HCT116 (cell line): ENCODE results near the gene EIF4E. TPM values are rescaled to one million over a fixed set of nuclear protein-coding genes. Genes with fewer than 3 reads are reported as not detected.

Source experiments
- ATAC-seq: fragments of 200-7000 bp; cut with Tn5 transposase; 2 replicates; pipeline ENCODE4 v1.9.1; 2020; ENCODE audit warnings: mild to moderate bottlenecking, moderate library complexity
- BruUV-seq: library from RNA; stranded (reverse); fragments of 400-500 nt; replicated peaks from 2 replicates; lab custom pipeline; 2021; lab: Mats Ljungman, UMichigan
- CTCF ChIA-PET: fragments of 300-600 bp; sonication (Branson Sonifier 250); formaldehyde crosslinking; loops from one replicate; lab custom pipeline; 2021; ENCODE audit warnings: antibody characterized with exemption; lab: Charles Lee
- POLR2A ChIA-PET: fragments of 300-600, 350-600 bp; sonication (Branson Sonifier 250); formaldehyde crosslinking; loops from one replicate; lab custom pipeline; 2021; ENCODE audit warnings: antibody characterized with exemption; lab: Charles Lee
- RAD21 ChIA-PET, 2 experiments: fragments of 300-600 bp; sonication (Branson Sonifier 250); formaldehyde crosslinking; loops; one replicate each; lab custom pipeline; 2023; ENCODE audit warnings: low total read pairs in 2 of 2; ENCODE audit not compliant: uncharacterized antibody in 2 of 2, unreplicated experiment in 2 of 2, low non-redundant PET in 1 of 2; lab: Charles Lee
- DNase-seq: peaks from one replicate; pipeline ENCODE4 v3.0.0-alpha.2; 2010; ENCODE audit warnings: low read depth, low spot score
- H2AFZ ChIP-seq: fragments of 200-600 bp; shearing (Covaris generic), sonication (generic); 2 replicates; pipeline ENCODE4 v1.6.1; 2017; ENCODE audit warnings: low read depth, mixed run types, mixed read lengths, antibody characterized with exemption, low read length; ENCODE audit not compliant: poor library complexity, severe bottlenecking
- H3K27ac ChIP-seq: 2 replicates; pipeline ENCODE4 v1.5.1; 2012; ENCODE audit warnings: low read depth, low read length
- H3K27me3 ChIP-seq: fragments of 200-600 bp; sonication (generic); 2 replicates; pipeline ENCODE4 v1.6.1; 2016; ENCODE audit warnings: mixed run types, low read length, mixed read lengths; ENCODE audit not compliant: insufficient read depth
- H3K36me3 ChIP-seq, 2 experiments: fragments of 200-500 bp in 1 of 2; fragments of 200-600 bp in 1 of 2; sonication (Bioruptor generic) in 1 of 2; sonication (generic) in 1 of 2; 2 replicates each; pipeline versions ENCODE4 v1.5.1 to v1.6.1; 2014 to 2016; ENCODE audit warnings: low read length in 2 of 2, inconsistent platforms in 1 of 2, mixed read lengths in 1 of 2, mixed run types in 1 of 2; ENCODE audit not compliant: insufficient read depth in 2 of 2, control insufficient read depth in 1 of 2
- H3K4me1 ChIP-seq, 2 experiments: fragments of 200-600 bp in 1 of 2; sonication (generic) in 1 of 2; 2 replicates each; pipeline versions ENCODE4 v1.5.1 to v1.6.1; 2012 to 2017; ENCODE audit warnings: low read length in 2 of 2, inconsistent platforms in 1 of 2, mild to moderate bottlenecking in 1 of 2, mixed read lengths in 1 of 2, mixed run types in 1 of 2, moderate library complexity in 1 of 2; ENCODE audit not compliant: insufficient read depth in 2 of 2, control insufficient read depth in 1 of 2
- H3K4me2 ChIP-seq: fragments of 200-600 bp; sonication (generic); 2 replicates; pipeline ENCODE4 v1.6.1; 2017; ENCODE audit warnings: mixed run types, low read length, mixed read lengths
- H3K4me3 ChIP-seq, 2 experiments: fragments of 200-600 bp in 1 of 2; sonication (generic) in 1 of 2; replicated peaks in 1 of 2; 2 replicates each; pipeline ENCODE4 v1.5.1; 2011 to 2016; ENCODE audit warnings: low read length in 2 of 2, control low read depth in 1 of 2, low read depth in 1 of 2, mild to moderate bottlenecking in 1 of 2, mixed read lengths in 1 of 2, mixed run types in 1 of 2
- H3K79me2 ChIP-seq: fragments of 200-600 bp; sonication (generic); 2 replicates; pipeline ENCODE4 v1.6.1; 2017; ENCODE audit warnings: mild to moderate bottlenecking, mixed run types, low read length, moderate library complexity, mixed read lengths; ENCODE audit not compliant: insufficient read depth
- H3K9ac ChIP-seq: fragments of 200-600 bp; sonication (generic); 2 replicates; pipeline ENCODE4 v1.6.1; 2016; ENCODE audit warnings: low read length, mixed read lengths
- H3K9me2 ChIP-seq: fragments of 200-600 bp; sonication (generic), shearing (Covaris generic); 2 replicates; pipeline ENCODE4 v1.6.1; 2017; ENCODE audit warnings: mixed run types, mild to moderate bottlenecking, moderate library complexity; ENCODE audit not compliant: insufficient read depth
- H3K9me3 ChIP-seq, 2 experiments: fragments of 200-500 bp in 1 of 2; fragments of 200-600 bp in 1 of 2; sonication (Bioruptor generic) in 1 of 2; sonication (generic) in 1 of 2; 2 replicates each; pipeline ENCODE4 v1.6.1; 2014 to 2017; ENCODE audit warnings: low read length in 2 of 2, mixed read lengths in 2 of 2, inconsistent platforms in 1 of 2, low read depth in 1 of 2, mild to moderate bottlenecking in 1 of 2, mixed run types in 1 of 2, moderate library complexity in 1 of 2; ENCODE audit not compliant: control insufficient read depth in 1 of 2, insufficient read depth in 1 of 2
- H4K20me1 ChIP-seq: fragments of 200-600 bp; sonication (generic), shearing (Covaris generic); 2 replicates; pipeline ENCODE4 v1.6.1; 2017; ENCODE audit warnings: mixed run types, mild to moderate bottlenecking, moderate library complexity; ENCODE audit not compliant: insufficient read depth
- EZH2 ChIP-seq: fragments of 200-600 bp; sonication (generic); IDR thresholded peaks from 2 replicates; pipeline ENCODE4 v1.6.1; 2017; ENCODE audit warnings: antibody characterized with exemption, mixed run types
- EZH2phosphoT487 ChIP-seq: fragments of 200-600 bp; IDR thresholded peaks from 2 replicates; pipeline ENCODE4 v1.6.1; 2018; ENCODE audit warnings: antibody characterized with exemption, borderline replicate concordance
- FOSL1 ChIP-seq: IDR thresholded peaks from 2 replicates; pipeline ENCODE4 v1.6.1; 2012; ENCODE audit warnings: low read depth
- SIN3A ChIP-seq: IDR thresholded peaks from 2 replicates; pipeline ENCODE4 v1.6.1; 2012; ENCODE audit warnings: low read depth
- intact Hi-C: fragments of 100-400 bp; cut with micrococcal nuclease; formaldehyde crosslinking; loops from 2 replicates; pipeline ENCODE4 v1.10.0; 2022
- total RNA-seq: library from RNA; stranded (reverse); gene quantifications from one replicate; pipeline ENCODE4 v1.2.1, GENCODE V29; 2021; ENCODE audit not compliant: unreplicated experiment

The EIF4E gene
- total RNA-seq, 1 experiment from 2014 or later, result 148 TPM

DNA sequence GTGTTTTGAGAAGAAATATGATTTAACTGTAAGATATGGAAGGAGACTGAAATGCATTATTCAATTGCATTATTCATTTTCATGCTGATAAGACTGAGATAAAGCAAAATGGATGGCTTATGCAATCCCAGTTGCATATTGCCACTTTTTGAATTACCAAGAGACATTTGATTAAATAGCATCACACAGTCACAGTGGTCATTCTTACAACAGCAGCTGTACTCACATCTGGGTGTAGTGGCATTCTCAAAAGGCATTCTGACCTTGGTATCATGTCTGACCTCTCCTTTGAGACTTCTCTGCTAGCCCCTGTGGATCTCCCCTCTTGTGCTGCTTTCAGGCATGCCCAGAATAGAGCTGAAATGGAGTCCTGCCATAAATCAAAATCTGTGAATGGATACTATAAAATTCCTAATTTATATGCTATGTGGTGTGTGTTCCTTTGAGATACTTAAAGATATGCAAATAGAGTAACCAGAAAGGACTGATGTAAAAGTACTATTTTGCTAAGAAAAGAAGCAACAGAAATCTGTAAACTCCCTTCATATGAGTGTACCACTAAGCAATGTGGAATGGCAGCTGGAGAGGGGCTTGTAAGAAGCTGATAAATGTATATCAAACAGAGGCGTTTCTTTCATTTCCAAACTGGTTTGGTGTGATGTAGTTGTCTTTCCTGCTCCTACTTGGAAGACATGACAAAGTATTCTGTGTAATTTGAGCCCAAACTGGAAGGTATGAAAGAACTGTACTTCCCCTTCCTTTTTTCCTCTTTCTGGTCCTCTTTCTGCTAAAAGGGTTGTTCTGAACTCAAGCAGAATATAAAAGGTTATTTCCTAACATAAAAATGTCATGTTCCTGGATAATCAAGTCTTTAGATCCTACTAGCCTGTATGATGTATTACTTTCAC lies 41.2 kb upstream of the EIF4E start (continued):
- no peak for TF ChIP-seq FOSL1

DNA sequence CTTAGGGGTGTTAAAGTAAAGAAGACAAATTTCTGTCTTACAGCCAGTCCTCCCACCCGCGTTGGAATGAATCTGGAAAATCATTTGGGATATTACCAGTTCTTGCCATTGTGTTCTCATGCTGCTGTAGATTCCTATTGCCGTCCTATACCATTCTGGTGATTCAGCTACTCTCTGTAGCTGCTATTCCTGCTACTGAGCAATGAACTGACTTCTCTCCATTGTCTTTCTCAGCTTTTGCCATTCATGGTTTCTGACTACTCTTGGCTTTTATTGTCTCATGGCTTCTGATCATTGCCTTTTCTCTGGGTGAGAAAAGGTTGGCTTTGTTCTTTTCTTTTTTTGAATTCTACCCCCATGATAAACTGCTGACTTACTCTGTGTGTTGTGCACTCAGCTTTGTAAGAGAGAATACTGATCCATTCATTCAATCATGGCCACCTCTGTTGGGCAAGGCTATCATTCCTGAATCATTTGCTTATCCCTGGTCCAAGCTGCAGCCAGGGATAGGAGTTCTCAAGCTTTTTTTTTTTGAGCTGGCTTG lies 38.9 kb upstream of the EIF4E start:
- ChIA-PET POLR2A (interaction anchor here (1.3 kb wide), 1 partner anchor 27 kb away, joined by 3 read pairs; the partner anchor contains the start of gene METAP1), RAD21 (no interaction called here), CTCF (no interaction called here)
- ATAC-seq, result no peak
- H2AFZ ChIP-seq, result no peak overlapping the region
- TF ChIP-seq EZH2phosphoT487 (no peak), SIN3A (no peak)
- no peak overlapping the region for H3K27ac ChIP-seq
- H3K36me3 ChIP-seq, result no peaks in the 10 kb centered on the region
- H3K9ac ChIP-seq, result no peak overlapping the region
- no peaks in the 10 kb centered on the region for H3K27me3 ChIP-seq
- intact Hi-C loops, result no loop called here
- no peaks in the 10 kb centered on the region for H3K9me2 ChIP-seq
- H3K79me2 ChIP-seq, result no peaks in the 10 kb centered on the region
- no peak overlapping the region for H3K4me2 ChIP-seq
- H3K4me3 ChIP-seq, result no peak overlapping the region
- H3K9me3 ChIP-seq, result no peaks in the 10 kb centered on the region
- DNase-seq, result no peak
- peaks cover 5 to 18% of the 10 kb centered on the region in 2 experiments for H3K4me1 ChIP-seq
- H4K20me1 ChIP-seq, result no peaks in the 10 kb centered on the region
- no TSS peak for BruUV-seq

DNA sequence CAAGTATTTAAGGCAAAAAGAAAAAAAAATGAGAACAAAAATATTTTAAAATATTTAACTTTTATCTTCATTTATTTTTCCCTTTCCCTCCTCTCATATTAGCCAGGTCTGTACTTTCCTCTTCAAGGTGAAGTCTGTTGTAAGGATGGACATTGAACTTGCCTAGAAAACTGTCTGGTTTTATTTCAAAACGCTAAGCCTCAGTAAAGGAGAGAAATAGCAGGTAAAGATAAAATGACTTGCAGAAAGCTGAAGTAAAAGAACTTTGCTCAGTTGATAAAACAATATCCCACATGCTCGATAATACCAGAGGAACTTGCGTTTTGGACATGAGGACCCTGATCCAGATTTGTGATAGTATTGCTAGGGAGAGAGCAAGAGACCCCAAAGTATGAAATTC lies 38.0 kb upstream of the EIF4E start:
- ChIA-PET CTCF (no interaction called here), POLR2A (interaction anchor here (1.3 kb wide), 1 partner anchor 28 kb away, joined by 3 read pairs; the partner anchor contains the start of gene METAP1), RAD21 (no interaction called here)
- no peaks in the 10 kb centered on the region for H3K36me3 ChIP-seq
- H3K27ac ChIP-seq, result no peak overlapping the region
- ATAC-seq (no peak), DNase-seq (no peak)
- peaks cover 5 to 18% of the 10 kb centered on the region in 2 experiments for H3K4me1 ChIP-seq
- H3K4me2 ChIP-seq, result no peak overlapping the region
- H3K79me2 ChIP-seq, result no peaks in the 10 kb centered on the region
- H4K20me1 ChIP-seq, result no peaks in the 10 kb centered on the region
- H2AFZ ChIP-seq, result no peak overlapping the region
- no peak overlapping the region for H3K4me3 ChIP-seq
- H3K9me3 ChIP-seq, result no peaks in the 10 kb centered on the region
- no peak overlapping the region for H3K9ac ChIP-seq
- no TSS peak for BruUV-seq
- H3K9me2 ChIP-seq, result no peaks in the 10 kb centered on the region
- intact Hi-C loops, result no loop called here
- no peak for TF ChIP-seq EZH2
- no peaks in the 10 kb centered on the region for H3K27me3 ChIP-seq
